Ureter (tissue), 1 donor: Measurements from ENCODE around the gene DNAAF5. TPM values are rescaled to one million over a fixed set of nuclear protein-coding genes. Genes with fewer than 3 reads are reported as not detected.
"Not testable (repeated sequence)": the region's sequence is repeated elsewhere in the genome, so short reads cannot be mapped to it uniquely, and the experiment has no call there.

Experiments
- DNase-seq: peaks from one replicate; pipeline ENCODE4 v3.0.0-alpha.2; 2020; ENCODE audit warnings: low spot score
- total RNA-seq: library from RNA; stranded (reverse); gene quantifications from one replicate; pipeline ENCODE4 v1.2.4, GENCODE V29; 2023
- donor health status: DM: yes; HTN: yes; CAD: no.

Gene DNAAF5
- total RNA-seq, 1 donor from 2014 or later: 35.1 TPM

DNA sequence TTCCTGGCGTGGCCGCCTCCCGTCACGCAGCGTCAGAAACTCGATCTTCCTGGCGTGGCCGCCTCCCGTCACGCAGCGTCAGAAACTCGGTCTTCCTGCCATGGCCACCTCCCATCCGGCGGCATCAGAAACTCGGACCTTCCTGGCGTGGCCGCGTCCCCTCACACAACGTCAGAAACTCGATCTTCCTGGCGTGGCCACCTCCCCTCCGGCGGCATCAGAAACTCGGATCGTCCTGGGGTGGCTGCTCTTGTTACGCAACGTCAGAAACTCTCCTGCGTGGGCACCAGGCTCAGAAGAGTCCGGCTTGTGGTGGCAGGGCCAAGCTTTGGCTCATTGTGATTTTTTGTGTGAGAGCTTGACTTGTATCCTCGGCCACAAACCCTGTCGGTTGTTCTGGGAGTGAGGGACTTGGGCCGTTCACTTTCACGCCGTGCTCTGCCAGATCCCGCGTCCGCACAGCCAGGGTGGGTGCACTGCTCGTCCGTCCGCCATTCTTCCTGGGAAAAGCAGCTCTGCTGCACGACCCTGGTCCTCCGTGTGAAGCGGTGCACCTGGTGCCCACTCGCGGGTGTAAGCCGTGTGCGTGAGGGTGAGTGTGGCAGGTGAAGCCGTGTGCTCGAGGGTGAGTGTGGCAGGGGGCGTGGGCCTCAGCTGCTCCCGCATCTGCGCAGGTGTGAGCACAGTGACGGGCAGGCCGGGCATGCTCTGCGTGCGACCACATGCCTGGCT lies 56.4 kb downstream of the DNAAF5 start:
- DNase-seq: no peak

- no peak for DNase-seq
Observed at GRCh38 chr7:783556-784490, 57.3 kb downstream of the DNAAF5 start.

DNA sequence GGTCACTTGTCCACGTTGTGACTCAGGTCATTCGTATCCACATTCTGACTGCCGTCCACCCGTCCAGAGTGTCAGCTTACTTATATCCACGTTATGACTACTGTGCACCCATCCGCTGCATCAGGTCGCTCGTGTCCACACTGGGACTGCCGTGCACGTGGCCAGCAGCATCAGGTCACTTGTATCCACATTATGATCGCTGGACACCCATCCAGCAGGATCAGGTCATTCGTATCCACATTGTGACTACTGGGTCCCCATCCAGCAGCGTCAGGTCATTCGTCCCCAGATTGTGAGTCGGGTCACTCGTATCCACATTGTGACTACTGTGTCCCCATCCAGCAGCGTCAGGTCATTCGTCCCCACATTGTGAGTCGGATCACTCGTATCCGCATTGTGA lies 58.5 kb downstream of the DNAAF5 start:
- DNase-seq: no peak

GRCh38 chr7:785416-785815 lies 58.9 kb downstream of the DNAAF5 start:
- DNase-seq: no peak

DNA sequence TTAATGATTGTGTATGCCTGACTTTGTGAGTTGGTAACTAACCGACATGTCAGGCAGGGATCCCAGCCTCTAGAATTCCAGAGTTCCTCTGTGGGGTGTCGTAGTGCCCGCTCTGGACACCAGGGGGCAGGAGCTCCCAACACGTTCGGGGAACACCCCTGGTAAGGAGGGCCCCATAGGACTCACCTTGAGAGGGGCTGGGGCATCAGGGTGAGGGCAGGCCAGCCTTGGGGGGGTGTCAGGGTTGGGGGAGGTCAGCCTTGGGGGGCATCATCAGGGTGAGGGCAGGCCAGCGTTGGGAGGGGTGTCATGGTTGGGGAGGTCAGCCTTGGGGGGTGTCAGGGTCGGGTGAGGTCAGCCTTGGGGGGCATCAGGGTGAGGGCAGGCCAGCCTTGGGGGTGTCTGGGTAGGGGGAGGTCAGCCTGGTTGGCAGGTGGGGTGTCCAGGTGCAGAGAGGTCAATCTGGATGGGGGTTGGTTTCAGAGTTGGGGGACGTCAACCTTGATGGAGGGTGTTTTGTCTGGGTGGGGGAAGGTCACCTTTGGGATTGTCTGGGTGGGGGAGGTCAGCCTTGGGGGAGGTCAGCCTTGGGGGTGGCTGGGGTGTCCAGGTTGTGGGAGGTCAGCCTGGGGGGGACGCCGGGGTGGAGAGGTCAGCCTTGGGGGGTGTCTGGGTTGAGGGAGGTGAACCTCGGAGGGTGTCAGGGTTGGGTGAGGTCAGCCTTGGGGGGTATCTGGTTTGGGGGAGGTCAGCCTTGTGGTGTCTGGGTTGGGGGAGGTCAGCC lies 60.2 kb downstream of the DNAAF5 start:
- peak; percentile 77 for DNase-seq

- DNase-seq: no peak
Observed at GRCh38 chr7:787332-788240, 61.1 kb downstream of the DNAAF5 start.

- no peak for DNase-seq
Observed at GRCh38 chr7:791519-791918, 65.0 kb downstream of the DNAAF5 start.

DNA sequence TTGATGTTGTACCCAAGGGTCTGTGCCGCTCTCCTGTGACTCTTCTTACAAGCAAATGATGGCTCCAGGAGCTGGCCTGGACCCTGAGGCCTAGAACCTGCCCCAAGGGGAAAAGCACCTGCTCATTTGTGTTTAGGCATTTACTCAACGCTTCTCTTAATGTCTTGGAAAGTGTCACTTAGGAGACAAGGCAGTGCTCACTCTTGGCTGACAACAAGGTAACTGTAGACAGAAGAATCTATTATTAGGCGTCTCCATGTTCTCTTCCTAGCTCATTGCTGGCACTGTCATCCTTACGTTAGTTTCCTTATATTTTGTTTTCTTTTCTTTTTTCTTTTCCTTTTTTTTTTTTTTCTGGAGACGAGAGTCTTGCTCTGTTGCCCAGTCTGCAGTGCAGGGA lies 67.7 kb downstream of the DNAAF5 start:
- no peak for DNase-seq

- DNase-seq: no peak
Observed at GRCh38 chr7:794671-795329, 68.3 kb downstream of the DNAAF5 start.

GRCh38 chr7:796434-797169 lies 70.1 kb downstream of the DNAAF5 start:
- DNase-seq: not testable (repeated sequence)

DNA sequence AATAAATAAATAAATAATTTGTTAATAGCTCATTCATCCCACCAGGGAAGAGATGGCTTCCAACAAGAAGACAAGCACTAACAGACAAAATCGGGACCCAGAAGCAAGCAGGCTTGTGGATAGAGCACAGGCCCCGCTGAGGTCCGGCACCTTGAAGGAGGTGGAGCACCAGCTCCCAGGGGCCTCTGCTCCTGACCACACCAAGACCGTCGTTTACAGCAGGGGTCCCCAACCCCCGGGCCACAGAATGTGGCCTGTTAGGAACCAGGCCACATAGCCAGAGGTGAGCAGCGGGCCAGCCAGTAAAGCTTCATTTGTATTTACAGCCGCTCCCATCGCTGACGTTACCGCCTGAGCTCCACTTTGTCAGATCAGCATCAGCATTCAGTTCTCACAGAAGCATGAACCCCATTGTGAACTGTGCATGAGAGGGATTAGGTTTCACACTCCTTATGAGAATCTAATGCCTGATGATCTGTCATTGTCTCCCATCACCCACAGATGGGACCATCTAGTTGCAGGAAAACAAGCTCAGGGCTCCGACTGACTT lies 72.5 kb downstream of the DNAAF5 start:
- DNase-seq: no peak

GRCh38 chr7:800692-801091 lies 74.2 kb downstream of the DNAAF5 start:
- DNase-seq: no peak

DNA sequence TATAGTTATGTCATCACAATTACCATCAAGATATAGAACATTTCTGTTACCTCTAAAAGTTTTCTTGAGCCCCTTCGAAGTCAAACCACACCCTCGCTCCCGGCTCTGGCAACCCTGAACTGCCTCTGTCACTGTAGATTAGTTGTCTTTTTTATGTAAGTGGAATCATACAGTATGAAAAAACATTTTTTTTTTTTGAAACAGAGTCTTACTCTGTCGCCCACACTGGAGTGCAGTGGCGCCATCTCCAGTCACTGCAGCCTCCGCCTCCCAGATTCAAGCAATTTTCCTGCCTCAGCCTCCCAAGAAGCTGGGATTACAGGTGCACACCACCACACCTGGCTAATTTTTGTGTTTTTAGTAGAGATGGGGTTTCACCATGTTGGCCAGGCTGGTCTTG lies 74.9 kb downstream of the DNAAF5 start:
- not testable (repeated sequence) for DNase-seq

- DNase-seq: peak; percentile 77
Observed at GRCh38 chr7:801940-802381, 75.5 kb downstream of the DNAAF5 start.

GRCh38 chr7:802500-803242 lies 76.2 kb downstream of the DNAAF5 start:
- no peak for DNase-seq

DNA sequence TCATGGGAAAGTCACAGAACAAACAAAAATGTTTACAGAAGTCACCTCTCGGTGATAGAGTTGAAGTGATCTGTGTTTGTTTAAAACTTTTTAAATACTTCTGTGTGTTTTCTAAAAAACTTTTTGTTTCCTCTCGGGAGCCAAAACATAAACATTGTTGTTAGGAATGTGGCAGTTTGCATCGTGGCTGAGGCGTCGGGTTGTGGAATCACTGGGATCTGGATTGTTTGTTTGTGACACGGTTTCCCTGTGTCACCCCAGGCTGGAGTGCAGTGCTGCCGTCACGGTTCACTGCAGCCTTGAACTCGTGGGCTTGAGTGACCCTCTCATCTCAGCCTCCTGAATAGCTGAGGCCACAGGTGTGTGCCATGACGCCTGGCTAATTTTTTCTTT lies 76.7 kb downstream of the DNAAF5 start:
- DNase-seq: no peak

DNA sequence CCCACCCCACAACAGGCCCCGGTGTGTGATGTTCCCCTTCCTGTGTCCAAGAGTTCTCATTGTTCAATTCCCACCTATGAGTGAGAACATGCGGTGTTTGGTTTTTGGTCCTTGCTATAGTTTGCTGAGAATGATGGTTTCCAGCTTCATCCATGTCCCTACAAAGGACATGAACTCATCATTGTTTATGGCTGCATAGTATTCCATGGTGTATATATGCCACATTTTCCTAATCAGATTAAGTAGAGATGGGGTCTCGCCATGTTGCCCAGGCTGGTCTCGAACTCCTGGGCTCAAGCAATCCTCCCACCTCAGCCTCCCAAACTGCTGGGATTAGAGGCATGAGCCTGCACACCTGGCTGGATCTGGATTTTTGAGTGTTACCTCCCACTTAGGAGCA lies 77.3 kb downstream of the DNAAF5 start:
- DNase-seq: not testable (repeated sequence)

- no peak for DNase-seq
Observed at GRCh38 chr7:805261-805660, 78.8 kb downstream of the DNAAF5 start.
